Stimulated activated CD4-positive, alpha-beta T cell treated with anti-CD3 and anti-CD28 coated beads, Interleukin-12 subunit alpha, Interleukin-12 subunit beta, amount 100 ng/mL, for 48 hours (primary cell): ENCODE measurements around the gene MRPL38.

Experiments
- DNase-seq, 3 donors: peaks; one replicate each; pipeline ENCODE4 v3.0.0-alpha.2; 2020; ENCODE audit warnings: low read depth in 2 of 3, low spot score in 1 of 3

Gene MRPL38

GRCh38 chr17:75920045-75920560 is 15.4 kb upstream of the MRPL38 start:
- DNase-seq: no peak

- no peak for DNase-seq
Observed at GRCh38 chr17:75919611-75920010, 14.9 kb upstream of the MRPL38 start.

- no peak for DNase-seq
Observed at GRCh38 chr17:75917917-75918445, 13.3 kb upstream of the MRPL38 start.

GRCh38 chr17:75917141-75917916 is 12.6 kb upstream of the MRPL38 start:
- DNase-seq: no peak

- no peak for DNase-seq
Observed at GRCh38 chr17:75915268-75915667, 10.6 kb upstream of the MRPL38 start.

GRCh38 chr17:75914643-75915267 is 10.1 kb upstream of the MRPL38 start:
- DNase-seq: no peak

GRCh38 chr17:75913537-75914210 is 9.0 kb upstream of the MRPL38 start:
- DNase-seq: no peak

GRCh38 chr17:75910699-75911098 is 6.0 kb upstream of the MRPL38 start:
- DNase-seq: no peak

GRCh38 chr17:75909812-75910274 is 5.2 kb upstream of the MRPL38 start:
- no peak for DNase-seq

GRCh38 chr17:75909051-75909811 is 4.5 kb upstream of the MRPL38 start:
- DNase-seq: no peak

GRCh38 chr17:75908201-75908600 is 3.5 kb upstream of the MRPL38 start:
- no peak for DNase-seq

- DNase-seq: no peak
Observed at GRCh38 chr17:75906143-75906884, 1.6 kb upstream of the MRPL38 start.

- no peak for DNase-seq
Observed at GRCh38 chr17:75902406-75902805, 2.3 kb downstream of the MRPL38 start.

- DNase-seq: no peak
Observed at GRCh38 chr17:75901727-75902126, 3.0 kb downstream of the MRPL38 start.

GRCh38 chr17:75900691-75901533 is 3.8 kb downstream of the MRPL38 start:
- DNase-seq: no peak

GRCh38 chr17:75899767-75900468 is 4.8 kb downstream of the MRPL38 start:
- DNase-seq: no peak

- DNase-seq: no peak
Observed at GRCh38 chr17:75899353-75899752, 5.3 kb downstream of the MRPL38 start.

GRCh38 chr17:75898791-75899190 is 5.9 kb downstream of the MRPL38 start:
- no peak for DNase-seq

- DNase-seq: no peak
Observed at GRCh38 chr17:75898065-75898464, 6.6 kb downstream of the MRPL38 start.
